Measurements from ENCODE around the gene KRTAP10-11. TPM values are rescaled to one million over a fixed set of nuclear protein-coding genes. Genes with fewer than 3 reads are reported as not detected.

The KRTAP10-11 gene
- total RNA-seq, 1 donor from 2014 or later, result not detected

- Histone ChIP-seq H3K9me3 (no peaks in the 10 kb centered on the region), H3K4me1 (no peaks in the 10 kb centered on the region)
- no peak for DNase-seq
Measured at GRCh38 chr21:44670642-44671432, 24.6 kb downstream of the KRTAP10-11 start.

DNA sequence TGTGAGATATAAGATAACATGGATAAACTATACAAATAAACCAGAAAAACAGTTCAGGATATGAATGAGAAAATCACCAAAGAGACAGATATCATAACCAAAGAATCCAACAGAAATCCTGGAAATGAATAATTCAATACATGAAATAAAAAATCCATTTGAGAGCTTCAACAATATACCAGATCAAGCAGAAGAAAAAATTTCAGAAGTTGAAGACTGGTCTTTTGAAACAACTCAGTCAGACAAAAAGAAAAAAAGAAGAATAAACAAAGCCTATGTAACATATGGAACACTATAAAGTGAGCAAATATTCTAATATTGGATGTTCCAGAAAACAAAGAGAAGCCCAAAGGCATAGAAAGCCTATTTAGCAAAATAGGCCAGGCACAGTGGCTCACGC, 25.7 kb downstream of the KRTAP10-11 start:
- Histone ChIP-seq H3K9me3 (no peaks in the 10 kb centered on the region), H3K4me1 (no peaks in the 10 kb centered on the region), H3K27me3 (no peaks in the 10 kb centered on the region), H3K4me3 (no peak overlapping the region), H3K27ac (no peak overlapping the region), H3K36me3 (no peaks in the 10 kb centered on the region)
- no peak for ATAC-seq
- DNase-seq, result no peak
- intact Hi-C loops (cut with DNase I), result no loop called here
- no peak for TF ChIP-seq CTCF (IDR thresholded peaks at IDR 0.05)

More at GRCh38 chr21:44670642-44671432, 24.6 kb downstream of the KRTAP10-11 start:
- Histone ChIP-seq H3K36me3 (no peaks in the 10 kb centered on the region), H3K4me3 (no peak overlapping the region), H3K27ac (no peak overlapping the region), H3K27me3 (no peaks in the 10 kb centered on the region)
- ATAC-seq, result no peak
- TF ChIP-seq CTCF (IDR thresholded peaks at IDR 0.05), result no peak
- intact Hi-C loops (cut with DNase I), result no loop called here

DNA sequence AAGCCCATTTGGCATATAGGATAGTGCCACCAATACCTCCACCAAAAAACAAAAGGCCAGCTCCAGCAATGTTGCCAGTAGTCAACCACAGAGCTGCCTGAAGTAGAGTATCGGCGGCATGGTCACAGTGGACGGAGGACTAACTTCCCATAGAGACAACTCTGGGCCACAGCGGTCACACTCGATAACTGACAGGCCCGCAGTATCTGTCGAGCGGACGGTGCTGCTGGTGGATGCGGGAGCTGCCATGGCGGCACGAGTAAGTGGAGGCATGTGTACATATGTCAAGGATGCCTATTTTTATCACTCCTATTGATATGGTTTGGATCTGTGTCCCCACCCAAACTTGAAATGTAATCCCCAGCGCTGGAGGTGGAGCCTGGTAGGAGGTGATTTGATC, 31.7 kb downstream of the KRTAP10-11 start:
- DNase-seq (no peak), ATAC-seq (no peak)
- Histone ChIP-seq H3K27ac (no peak overlapping the region), H3K36me3 (no peaks in the 10 kb centered on the region), H3K4me1 (no peaks in the 10 kb centered on the region), H3K27me3 (peaks cover 5% of the 10 kb centered on the region), H3K9me3 (no peaks in the 10 kb centered on the region), H3K4me3 (no peak overlapping the region)
- no peak for TF ChIP-seq CTCF (IDR thresholded peaks at IDR 0.05)
- intact Hi-C loops (cut with DNase I), result no loop called here

DNA sequence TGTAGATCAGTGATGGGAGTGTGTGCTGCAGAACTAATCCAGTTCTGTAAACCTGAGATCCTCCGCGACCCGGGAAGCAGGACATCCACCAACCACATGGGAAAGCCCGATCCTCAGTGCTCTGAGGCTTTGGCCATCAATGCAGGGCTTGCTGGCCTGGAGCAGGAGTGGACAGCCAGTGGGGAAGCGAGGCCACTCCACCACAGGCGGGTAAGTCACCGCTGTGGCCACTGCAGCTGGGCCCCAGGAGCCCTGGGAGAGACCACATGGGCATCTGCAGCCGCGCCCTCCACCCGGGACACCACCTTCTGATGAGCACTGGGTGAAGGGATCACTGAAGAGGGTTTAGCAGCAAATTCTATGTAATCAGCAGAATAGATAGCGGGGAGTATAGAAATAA, 34.9 kb downstream of the KRTAP10-11 start:
- H3K9me3 ChIP-seq, result no peaks in the 10 kb centered on the region
- H3K27ac ChIP-seq, result no peak overlapping the region
- TF ChIP-seq CTCF (IDR thresholded peaks at IDR 0.05), result no peak
- intact Hi-C loops (cut with DNase I), result no loop called here
- H3K4me3 ChIP-seq, result no peak overlapping the region
- peaks cover 5% of the 10 kb centered on the region for H3K27me3 ChIP-seq
- no peaks in the 10 kb centered on the region for H3K4me1 ChIP-seq
- no peaks in the 10 kb centered on the region for H3K36me3 ChIP-seq
- no peak for ATAC-seq
- no peak for DNase-seq

DNA sequence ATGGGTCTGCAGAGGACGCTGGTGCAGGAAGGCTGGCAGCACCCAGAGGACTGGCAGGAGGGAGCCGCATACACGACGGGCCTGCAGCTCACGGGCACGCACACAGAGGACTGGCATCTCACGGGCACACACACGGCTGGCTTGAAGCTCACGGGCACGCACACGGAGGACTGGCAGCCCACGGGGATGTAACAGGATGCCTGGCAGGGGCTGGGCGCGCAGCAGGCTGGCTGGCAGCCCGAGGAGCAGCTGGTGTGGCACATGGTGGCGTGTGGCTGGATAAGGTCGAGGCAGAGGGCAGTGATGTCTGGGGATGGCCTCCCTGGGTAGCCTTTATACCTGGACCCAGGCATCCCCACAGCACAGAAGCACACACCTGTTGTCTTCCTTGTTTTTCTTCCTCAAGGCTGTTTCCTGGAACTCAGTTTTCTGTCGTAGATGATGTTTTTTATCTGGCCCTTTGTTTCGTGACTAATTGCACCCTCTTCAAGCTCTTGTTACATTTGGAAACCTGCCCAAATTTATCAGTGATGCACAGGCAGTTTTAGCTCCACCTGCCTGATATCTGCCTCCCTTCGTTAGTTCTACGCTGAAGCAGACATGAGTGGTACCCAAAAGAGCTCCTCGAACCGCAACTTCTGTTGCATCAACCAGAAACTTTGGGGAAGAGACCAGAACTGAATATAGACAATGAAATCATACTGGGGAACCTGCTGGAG, 35.8 kb downstream of the KRTAP10-11 start, which contains the start of gene KRTAP12-1:
KRTAP12-1 (minus strand) TSS at position 303 of the 719 bp plus-strand sequence; CDS start at position 263, 40 bp downstream.
- ATAC-seq (peak; percentile 26), DNase-seq (no peak)
- Histone ChIP-seq H3K27ac (no peak within 1 kb of the TSS), H3K4me3 (no peak within 1 kb of the TSS), H3K36me3 (no peaks in the 10 kb centered on the region), H3K9me3 (no peaks in the 10 kb centered on the region), H3K27me3 (peaks cover 5% of the 10 kb centered on the region), H3K4me1 (no peaks in the 10 kb centered on the region)
- TF ChIP-seq CTCF (IDR thresholded peaks at IDR 0.05), result no peak
- intact Hi-C loops (cut with DNase I), result no loop called here

Data from upper lobe of right lung (tissue), 1 donor.